Upper lobe of left lung (tissue), 6 donors: ENCODE measurements around the gene GARIN6. TPM values are rescaled to one million over a fixed set of nuclear protein-coding genes. Genes with fewer than 3 reads are reported as not detected.

ENCODE experiments used
- ATAC-seq, 2 donors: fragments of 200-7000 bp; cut with Tn5 transposase; one replicate each; pipeline ENCODE4 v1.9.1; 2022; ENCODE audit warnings: mild to moderate bottlenecking in 2 of 2, moderate library complexity in 2 of 2; ENCODE audit not compliant: low FRiP score in 2 of 2
- DNase-seq, 2 donors: peaks; one replicate each; pipeline ENCODE4 v3.0.0-alpha.2; 2019 to 2020
- H3K27ac ChIP-seq, 4 donors: fragments of 200-600 bp; sonication (generic); one replicate each; pipeline ENCODE4 v1.5.1; 2016 to 2019
- H3K27me3 ChIP-seq, 4 donors: fragments of 200-600 bp; sonication (generic); one replicate each; pipeline ENCODE4 v1.5.1; 2017 to 2019
- H3K36me3 ChIP-seq, 4 donors: fragments of 200-600 bp; sonication (generic); one replicate each; pipeline ENCODE4 v1.5.1; 2016 to 2019
- H3K4me1 ChIP-seq, 4 donors: fragments of 200-600 bp; sonication (generic); one replicate each; pipeline ENCODE4 v1.5.1; 2018 to 2019
- H3K4me3 ChIP-seq, 4 donors: fragments of 200-600 bp; sonication (generic); one replicate each; pipeline ENCODE4 v1.5.1; 2017 to 2019; ENCODE audit warnings: mild to moderate bottlenecking in 2 of 4, moderate library complexity in 1 of 4
- H3K9me3 ChIP-seq, 4 donors: fragments of 200-600 bp; sonication (generic); one replicate each; pipeline ENCODE4 v1.5.1; 2018 to 2019
- EP300 ChIP-seq, 4 donors: sonication (generic); formaldehyde crosslinking; IDR thresholded peaks; one replicate each; pipeline ENCODE4 v1.5.1; 2017; ENCODE audit warnings: antibody characterized with exemption in 4 of 4, control low read depth in 2 of 4
- POLR2A ChIP-seq, 4 donors: fragments of 450-650 bp; IDR thresholded peaks; one replicate each; pipeline ENCODE4 v1.5.1; 2016 to 2017; ENCODE audit warnings: antibody characterized with exemption in 4 of 4, mild to moderate bottlenecking in 2 of 4
- POLR2AphosphoS5 ChIP-seq, 2 donors: sonication (generic); formaldehyde crosslinking; IDR thresholded peaks; one replicate each; pipeline ENCODE4 v1.5.1; 2017; ENCODE audit warnings: antibody characterized with exemption in 2 of 2
- WGBS, 2 donors: methylation state at CpG; one replicate each; pipeline ENCODE4 v1.1.5; 2017 to 2018; 5-methylcytosine and 5-hydroxymethylcytosine counted together
- total RNA-seq, 6 donors: library from RNA; depleted of rRNA in 4 of 6; stranded (reverse); fragments of >200 nt in 4 of 6; gene quantifications; one replicate each; pipeline versions ENCODE4 v1.1.0 to v1.2.1, GENCODE V29; 2016 to 2021
- TF ChIP-seq, protein P1 (sequence below), 6 experiments: fragments of 450-650 bp in 4 of 6; fragments of 200-600 bp in 2 of 6; sonication (generic) in 2 of 6; IDR thresholded peaks; one replicate each; pipeline ENCODE4 v1.5.1; 2016 to 2019; ENCODE audit warnings: antibody characterized with exemption in 6 of 6
- donor health status: DM: no; HTN: no; CAD: no; lungs with moderate emphysema.
- donor health status: DM: no; HTN: yes; CAD: no; lungs with severe emphysema.

GARIN6 gene
- total RNA-seq, result not detected

DNA sequence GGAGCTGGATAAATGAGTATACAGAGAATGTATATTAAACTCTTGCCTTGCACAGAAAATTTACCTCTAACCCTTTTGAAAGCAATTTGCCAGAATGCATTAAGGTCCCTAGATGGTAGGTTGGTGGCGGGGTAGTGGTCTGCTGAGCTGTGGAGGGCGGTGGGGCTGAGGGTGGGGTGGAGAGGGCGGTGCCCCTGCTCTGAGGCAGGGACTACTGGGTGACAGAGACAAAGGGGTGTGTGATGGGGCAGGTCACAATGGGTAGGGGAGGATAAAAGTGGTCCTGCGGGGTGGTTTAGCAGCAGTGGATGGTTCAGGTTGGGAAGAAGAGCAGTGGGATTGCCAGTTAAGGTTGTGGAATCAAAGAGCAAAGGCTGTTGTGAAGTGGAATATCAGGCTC is at the start of gene GARIN6:
Gene GARIN6, plus strand, starts transcription at position 301 of the 400 bp plus-strand sequence. CDS start 422 bp downstream, outside the sequence.
- H3K9me3 ChIP-seq, result no peaks in the 10 kb centered on the region
- no peaks in the 10 kb centered on the region for H3K36me3 ChIP-seq
- no peak within 1 kb of the TSS for H3K4me3 ChIP-seq
- DNase-seq (peak in 1 of 2 donors; percentile 6), ATAC-seq (no peak)
- H3K27ac ChIP-seq, result no peak within 1 kb of the TSS
- 83 to 96% methylated on average over 4 of the region's 4 CpGs for WGBS, 2 donors
- H3K4me1 ChIP-seq, result no peaks in the 10 kb centered on the region
- H3K27me3 ChIP-seq, result no peaks in the 10 kb centered on the region
- TF ChIP-seq POLR2AphosphoS5 (IDR thresholded peaks at IDR 0.05), result no peak
- no peak for TF ChIP-seq EP300 (IDR thresholded peaks at IDR 0.05)
- TF ChIP-seq, protein P1, sequence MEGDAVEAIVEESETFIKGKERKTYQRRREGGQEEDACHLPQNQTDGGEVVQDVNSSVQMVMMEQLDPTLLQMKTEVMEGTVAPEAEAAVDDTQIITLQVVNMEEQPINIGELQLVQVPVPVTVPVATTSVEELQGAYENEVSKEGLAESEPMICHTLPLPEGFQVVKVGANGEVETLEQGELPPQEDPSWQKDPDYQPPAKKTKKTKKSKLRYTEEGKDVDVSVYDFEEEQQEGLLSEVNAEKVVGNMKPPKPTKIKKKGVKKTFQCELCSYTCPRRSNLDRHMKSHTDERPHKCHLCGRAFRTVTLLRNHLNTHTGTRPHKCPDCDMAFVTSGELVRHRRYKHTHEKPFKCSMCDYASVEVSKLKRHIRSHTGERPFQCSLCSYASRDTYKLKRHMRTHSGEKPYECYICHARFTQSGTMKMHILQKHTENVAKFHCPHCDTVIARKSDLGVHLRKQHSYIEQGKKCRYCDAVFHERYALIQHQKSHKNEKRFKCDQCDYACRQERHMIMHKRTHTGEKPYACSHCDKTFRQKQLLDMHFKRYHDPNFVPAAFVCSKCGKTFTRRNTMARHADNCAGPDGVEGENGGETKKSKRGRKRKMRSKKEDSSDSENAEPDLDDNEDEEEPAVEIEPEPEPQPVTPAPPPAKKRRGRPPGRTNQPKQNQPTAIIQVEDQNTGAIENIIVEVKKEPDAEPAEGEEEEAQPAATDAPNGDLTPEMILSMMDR (IDR thresholded peaks at IDR 0.05), result no peak
- TF ChIP-seq POLR2A (IDR thresholded peaks at IDR 0.05), result no peak

DNA sequence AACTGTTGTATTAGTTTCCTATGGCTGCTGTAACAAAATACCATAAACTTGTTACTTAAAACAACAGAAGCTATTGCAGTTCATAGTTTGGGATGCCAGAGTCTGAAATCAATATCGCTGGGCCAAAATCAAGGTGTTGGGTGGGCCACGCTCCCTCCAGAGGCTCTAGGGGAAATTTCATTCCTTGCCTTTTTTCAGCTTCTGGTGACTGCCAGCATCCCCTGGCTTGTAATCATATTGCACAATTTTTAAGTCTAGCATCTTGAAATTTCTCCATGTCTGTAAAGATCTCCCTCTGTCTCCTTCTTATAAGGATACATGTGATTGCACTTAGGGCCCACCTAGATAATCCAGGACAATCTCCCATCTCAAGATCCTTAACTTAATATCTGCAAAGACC is 48.8 kb upstream of the GARIN6 start:
- no peaks in the 10 kb centered on the region for H3K27me3 ChIP-seq
- no peaks in the 10 kb centered on the region for H3K4me1 ChIP-seq
- no peak for ATAC-seq
- no peak overlapping the region for H3K4me3 ChIP-seq
- H3K9me3 ChIP-seq, result no peaks in the 10 kb centered on the region
- H3K36me3 ChIP-seq, result no peaks in the 10 kb centered on the region
- TF ChIP-seq POLR2AphosphoS5 (IDR thresholded peaks at IDR 0.05) (no peak), POLR2A (IDR thresholded peaks at IDR 0.05) (no peak), EP300 (IDR thresholded peaks at IDR 0.05) (no peak)
- TF ChIP-seq, protein P1 (IDR thresholded peaks at IDR 0.05), result no peak
- DNase-seq, result no peak
- H3K27ac ChIP-seq, result no peak overlapping the region
- WGBS, 2 donors, result 87 to 89% methylated on average over 2 of the region's 2 CpGs

GRCh38 chr12:99600388-99600787 is 47.2 kb upstream of the GARIN6 start:
- ATAC-seq, result no peak
- TF ChIP-seq, protein P1 (IDR thresholded peaks at IDR 0.05), result no peak
- no peak for TF ChIP-seq POLR2AphosphoS5 (IDR thresholded peaks at IDR 0.05)
- no peak for TF ChIP-seq EP300 (IDR thresholded peaks at IDR 0.05)
- TF ChIP-seq POLR2A (IDR thresholded peaks at IDR 0.05), result no peak
- 23 to 31% methylated on average over 5 of the region's 5 CpGs for WGBS, 2 donors
- no peaks in the 10 kb centered on the region for H3K27me3 ChIP-seq
- no peaks in the 10 kb centered on the region for H3K4me1 ChIP-seq
- H3K4me3 ChIP-seq, result no peak overlapping the region
- H3K9me3 ChIP-seq, result no peaks in the 10 kb centered on the region
- H3K36me3 ChIP-seq, result no peaks in the 10 kb centered on the region
- no peak for DNase-seq
- no peak overlapping the region for H3K27ac ChIP-seq

DNA sequence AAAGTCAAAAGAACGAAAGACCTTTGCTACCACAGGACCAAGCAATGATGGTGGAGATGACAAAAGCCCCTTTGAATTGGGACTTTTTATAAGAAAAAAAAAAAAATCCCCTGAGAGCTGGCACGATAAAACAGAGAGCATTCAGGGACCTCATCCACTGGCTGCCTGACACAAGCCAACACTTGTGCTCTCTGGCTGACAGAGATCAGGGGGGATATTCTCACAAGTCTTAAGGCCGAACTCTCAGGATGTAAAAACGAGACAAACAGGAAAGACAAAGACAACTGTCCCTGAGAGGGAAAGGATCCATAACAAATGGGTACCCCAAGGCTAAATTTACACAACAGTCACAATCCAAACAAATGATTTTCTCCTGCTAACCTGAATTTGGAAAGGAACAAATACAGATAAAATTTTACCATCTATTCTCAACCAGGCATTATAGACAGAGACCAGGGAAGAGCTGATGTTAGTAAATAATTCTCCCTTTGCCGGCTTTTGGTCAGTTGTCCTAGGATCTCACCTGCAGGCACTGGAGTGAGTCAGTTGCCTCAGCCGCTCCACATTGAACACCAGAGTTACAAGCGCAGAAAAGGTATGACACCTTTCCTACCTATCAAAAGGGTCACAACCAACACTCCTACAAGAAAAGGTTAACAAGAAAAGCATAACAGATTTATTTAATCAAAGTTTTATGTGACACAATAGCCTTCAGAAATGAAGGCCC is 37.9 kb upstream of the GARIN6 start:
- Histone ChIP-seq H3K27me3 (no peaks in the 10 kb centered on the region), H3K9me3 (no peaks in the 10 kb centered on the region), H3K36me3 (no peaks in the 10 kb centered on the region), H3K4me3 (no peak overlapping the region), H3K27ac (no peak overlapping the region), H3K4me1 (no peaks in the 10 kb centered on the region)
- ATAC-seq (no peak), DNase-seq (no peak)
- 56 to 59% methylated on average over 7 of the region's 7 CpGs for WGBS, 2 donors
- TF ChIP-seq EP300 (IDR thresholded peaks at IDR 0.05) (no peak), POLR2AphosphoS5 (IDR thresholded peaks at IDR 0.05) (no peak), POLR2A (IDR thresholded peaks at IDR 0.05) (no peak)
- TF ChIP-seq, protein P1 (IDR thresholded peaks at IDR 0.05), result no peak

GRCh38 chr12:99611117-99611516 is 36.4 kb upstream of the GARIN6 start:
- Histone ChIP-seq H3K27ac (no peak overlapping the region), H3K27me3 (no peaks in the 10 kb centered on the region), H3K36me3 (no peaks in the 10 kb centered on the region), H3K9me3 (no peaks in the 10 kb centered on the region), H3K4me3 (no peak overlapping the region), H3K4me1 (no peaks in the 10 kb centered on the region)
- DNase-seq (no peak), ATAC-seq (no peak)
- TF ChIP-seq POLR2AphosphoS5 (IDR thresholded peaks at IDR 0.05) (no peak), EP300 (IDR thresholded peaks at IDR 0.05) (no peak), POLR2A (IDR thresholded peaks at IDR 0.05) (no peak)
- TF ChIP-seq, protein P1 (IDR thresholded peaks at IDR 0.05), result no peak
- WGBS, 2 donors, result 68 to 76% methylated on average over 3 of the region's 3 CpGs
